Measurements from ENCODE around the gene EBP.

The EBP gene

DNA sequence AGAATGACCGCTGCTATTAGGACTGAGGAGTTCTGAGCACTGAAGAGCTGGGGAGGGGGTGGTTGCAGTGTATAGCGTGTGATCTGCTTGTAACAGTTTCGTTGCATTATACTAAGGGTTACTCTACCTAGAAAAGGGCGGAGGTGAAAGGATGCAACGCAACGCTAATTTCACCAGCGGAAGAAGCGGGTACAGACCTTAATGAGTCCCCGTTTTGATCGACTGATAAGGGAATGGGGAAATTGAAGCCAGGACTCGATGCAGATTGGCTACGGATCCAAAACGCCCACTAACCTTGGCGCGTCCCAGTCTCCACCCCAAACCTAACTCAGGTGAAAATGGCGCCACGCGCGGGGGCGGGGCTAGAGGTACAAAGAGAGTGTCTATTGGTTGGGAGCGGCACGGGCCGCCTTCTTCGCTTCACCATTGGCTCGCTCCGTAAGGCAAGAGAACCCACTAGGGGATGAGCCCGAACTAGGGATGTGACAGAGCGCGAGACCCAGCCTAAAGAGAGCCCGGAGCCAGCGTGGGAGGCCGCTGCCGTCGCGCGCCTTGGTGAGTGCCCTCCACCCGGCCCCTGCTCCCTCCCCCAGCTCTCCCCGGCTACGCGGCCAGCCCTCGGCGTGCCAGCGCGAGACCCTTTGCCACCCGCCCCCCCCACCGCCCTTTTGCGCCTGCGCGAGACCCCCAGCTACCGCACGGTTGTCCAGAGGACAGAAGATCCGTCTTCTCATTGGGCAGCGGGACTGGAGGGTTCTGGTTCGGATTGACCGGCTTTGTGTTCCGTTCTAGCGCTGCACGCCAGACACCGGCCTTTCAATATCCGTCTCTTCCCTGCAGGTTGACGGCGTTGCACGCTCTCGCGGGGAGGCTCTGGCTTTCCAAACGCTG lies at the start of gene EBP:
EBP (plus strand) TSS at position 456 of the 891 bp plus-strand sequence. CDS start 1,964 bp downstream, outside the sequence.
- DNase-seq (ENCODE audit: low spot score), result peak; percentile 90

- no peak for DNase-seq (ENCODE audit: low spot score)
Measured at GRCh38 chrX:48472225-48472624, 49.4 kb upstream of the EBP start.

DNA sequence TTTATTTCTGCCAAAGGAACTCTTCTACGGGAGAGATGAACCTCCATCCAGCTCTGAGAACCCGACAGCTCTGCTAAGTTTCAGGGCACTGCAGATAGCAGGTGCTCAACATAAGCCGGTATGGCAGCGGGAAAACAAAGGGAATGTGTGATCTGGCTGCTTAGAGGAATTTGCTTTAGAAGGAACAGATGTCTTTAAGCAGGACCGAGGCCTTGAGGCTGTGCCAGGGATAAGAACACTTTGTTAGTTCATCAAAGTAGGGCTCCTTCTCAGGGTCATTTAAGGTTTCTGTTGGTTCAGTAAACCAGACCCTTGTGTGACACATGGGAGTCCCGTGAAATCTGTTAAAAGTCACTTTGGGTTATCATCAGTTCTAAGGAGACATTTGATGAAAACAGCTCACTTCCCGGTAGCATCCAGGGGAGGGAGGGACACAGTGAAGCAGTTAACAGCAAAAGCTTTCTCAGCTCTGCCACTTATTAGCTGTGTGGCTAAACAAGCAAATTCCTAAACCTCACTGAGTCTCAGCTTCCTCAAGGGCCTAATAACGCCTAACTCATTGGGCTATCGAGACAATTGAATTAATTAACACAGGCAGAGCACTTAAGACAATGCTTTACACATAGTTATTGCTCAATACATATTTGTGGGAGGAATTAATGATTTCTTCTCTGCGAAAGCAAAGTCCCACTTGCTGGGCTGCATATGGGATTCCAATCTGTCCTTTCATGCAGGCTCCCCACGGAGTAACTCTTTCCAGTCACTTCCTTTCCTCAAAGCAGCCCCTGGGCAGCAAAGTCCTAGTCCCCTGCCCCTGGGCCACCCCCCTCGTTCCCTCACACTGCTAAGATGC lies 48.5 kb upstream of the EBP start:
- DNase-seq (ENCODE audit: low spot score), result no peak

DNA sequence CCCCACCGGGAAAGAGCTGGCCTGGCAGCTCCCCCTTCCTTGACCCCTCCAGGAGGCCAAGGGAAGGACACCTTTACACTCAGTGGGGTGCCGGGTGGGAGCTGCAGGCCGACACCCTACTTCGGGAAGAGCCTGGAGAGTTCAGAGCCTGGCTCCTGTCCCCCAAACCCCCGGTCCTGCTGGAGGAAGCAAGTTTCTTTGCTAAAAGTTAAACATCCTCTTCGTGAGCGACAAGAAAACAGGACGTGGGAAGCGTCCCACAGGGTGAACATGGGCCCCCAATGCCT lies 48.0 kb upstream of the EBP start:
- DNase-seq (ENCODE audit: low spot score), result no peak

DNA sequence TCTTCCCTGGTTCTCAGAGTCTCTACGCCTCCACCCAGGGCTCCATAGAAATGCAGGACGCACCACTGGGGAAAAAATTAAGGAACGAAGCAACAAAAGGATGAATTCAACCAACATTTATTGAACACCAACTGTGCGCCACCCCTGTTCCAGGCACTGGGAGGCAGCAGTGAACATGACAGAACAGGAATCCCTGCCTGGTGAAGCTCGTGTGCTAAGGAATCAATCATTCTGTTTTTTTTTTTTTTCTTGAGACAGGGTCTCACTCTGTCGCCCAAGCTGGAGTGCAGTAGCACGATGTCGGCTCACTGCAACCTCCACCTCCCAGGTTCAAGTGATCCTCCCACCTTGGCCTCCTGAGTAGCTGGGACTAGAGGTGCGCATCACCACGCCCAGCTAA lies 47.5 kb upstream of the EBP start:
- DNase-seq (ENCODE audit: low spot score), result peak; percentile 21

GRCh38 chrX:48474581-48474980 lies 47.0 kb upstream of the EBP start:
- no peak for DNase-seq (ENCODE audit: low spot score)

- DNase-seq (ENCODE audit: low spot score), result peak; percentile 14
Measured at GRCh38 chrX:48475296-48475695, 46.3 kb upstream of the EBP start.

- DNase-seq (ENCODE audit: low spot score), result peak; percentile 88
Measured at GRCh38 chrX:48475774-48476577, 45.6 kb upstream of the EBP start, which contains the start of gene FTSJ1. Gene FTSJ1, plus strand, starts transcription at chrX:48476199. Its CDS starts 1,849 bp downstream, at chrX:48478048.

DNA sequence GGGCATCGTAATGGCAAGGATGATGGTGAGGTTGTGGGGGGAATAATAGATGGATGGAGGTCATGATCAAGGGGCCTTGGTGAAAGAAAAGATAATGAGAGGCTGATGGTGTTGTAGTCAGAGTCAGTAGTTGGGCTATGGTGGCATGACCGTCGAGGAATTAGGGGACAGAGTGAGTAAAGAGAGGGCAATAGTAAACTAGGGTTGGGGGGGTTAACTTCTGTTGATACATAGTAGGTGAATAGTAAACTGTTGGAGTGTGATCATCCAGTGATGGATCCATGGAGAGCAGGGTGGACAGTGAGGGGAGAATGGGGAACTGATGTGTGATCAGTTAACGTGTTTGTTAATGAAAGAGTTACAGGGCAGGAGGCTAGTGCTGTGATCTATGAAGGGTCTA lies 44.7 kb upstream of the EBP start:
- no peak for DNase-seq (ENCODE audit: low spot score)

GRCh38 chrX:48477960-48478755 lies 43.5 kb upstream of the EBP start:
- DNase-seq (ENCODE audit: low spot score), result no peak

DNA sequence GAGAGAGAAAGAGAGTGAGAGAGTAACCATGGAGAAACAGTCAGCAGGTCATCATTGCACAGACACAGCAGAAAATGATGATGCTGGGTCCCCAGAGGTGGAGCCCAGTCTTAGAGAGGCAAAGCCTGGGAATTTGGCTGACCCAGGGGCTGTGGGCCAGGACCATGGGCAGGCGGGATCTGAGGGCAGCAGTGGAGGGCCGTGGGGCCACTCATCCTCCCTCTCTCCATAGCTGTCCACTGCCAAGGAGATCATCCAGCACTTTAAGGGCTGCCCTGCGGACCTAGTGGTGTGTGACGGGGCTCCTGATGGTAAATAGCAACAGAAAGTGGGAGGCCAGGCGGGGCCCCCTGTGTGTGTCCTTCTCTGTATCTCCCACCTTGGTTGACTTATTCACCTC lies 42.8 kb upstream of the EBP start:
- no peak for DNase-seq (ENCODE audit: low spot score)

DNA sequence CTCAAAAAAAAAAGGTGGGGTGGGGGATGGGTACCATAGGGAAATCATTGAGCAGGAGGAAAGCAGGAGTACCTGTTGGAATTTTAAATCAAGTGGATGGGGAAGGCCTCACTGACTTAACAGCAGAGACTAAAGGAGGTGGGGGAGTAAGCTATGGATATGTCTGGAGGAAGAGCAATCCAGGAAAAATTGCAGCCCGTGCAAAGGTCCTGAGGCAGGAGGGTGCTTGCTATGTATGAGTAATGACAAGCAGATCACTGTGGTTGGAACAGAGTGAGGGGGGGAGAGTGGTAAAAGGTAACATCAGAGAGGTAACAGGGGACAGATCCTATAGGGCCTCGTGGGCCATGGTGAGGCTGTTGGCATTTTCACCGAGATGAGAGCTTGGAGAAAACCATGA lies 41.5 kb upstream of the EBP start:
- no peak for DNase-seq (ENCODE audit: low spot score)

GRCh38 chrX:48480583-48480982 lies 41.0 kb upstream of the EBP start:
- no peak for DNase-seq (ENCODE audit: low spot score)

DNA sequence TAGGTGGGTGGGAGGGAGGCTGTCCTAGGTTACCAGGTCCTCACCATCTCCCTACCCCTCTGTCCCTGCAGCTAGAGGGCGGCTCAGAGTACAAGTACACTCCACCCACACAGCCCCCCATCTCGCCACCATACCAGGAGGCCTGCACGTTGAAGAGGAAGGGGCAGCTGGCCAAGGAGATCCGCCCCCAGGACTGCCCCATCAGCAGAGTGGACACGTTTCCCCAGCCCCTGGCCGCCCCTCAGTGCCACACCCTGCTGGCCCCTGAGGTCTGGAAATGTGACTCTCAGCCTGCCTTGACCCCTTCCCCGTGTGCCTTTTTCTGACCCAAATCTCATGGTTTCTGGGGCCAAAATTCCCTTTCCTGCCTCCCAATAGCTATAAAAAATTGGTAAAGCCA lies 39.1 kb upstream of the EBP start:
- no peak for DNase-seq (ENCODE audit: low spot score)

- DNase-seq (ENCODE audit: low spot score), result peak; percentile 96
Measured at GRCh38 chrX:48487362-48487798, 34.2 kb upstream of the EBP start.

DNA sequence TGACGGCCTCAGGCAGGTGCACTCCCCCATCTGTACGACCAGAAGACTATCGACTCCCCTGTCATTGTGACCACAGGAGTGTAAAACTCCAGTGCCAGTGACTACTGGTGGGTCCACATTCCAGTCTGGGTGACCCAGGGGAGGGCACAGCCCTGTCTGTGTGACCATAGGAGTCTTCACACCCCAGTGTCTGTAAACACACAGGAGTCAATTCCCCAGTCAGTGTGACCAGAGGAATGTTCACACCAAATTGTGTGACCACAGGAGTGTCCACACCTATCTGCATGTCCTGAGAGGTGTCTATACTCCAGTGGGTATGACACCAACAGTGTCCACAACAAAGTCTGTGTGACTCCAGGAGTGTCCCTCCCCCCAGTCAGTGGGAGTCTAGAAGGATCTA lies 33.6 kb upstream of the EBP start:
- DNase-seq (ENCODE audit: low spot score), result no peak

DNA sequence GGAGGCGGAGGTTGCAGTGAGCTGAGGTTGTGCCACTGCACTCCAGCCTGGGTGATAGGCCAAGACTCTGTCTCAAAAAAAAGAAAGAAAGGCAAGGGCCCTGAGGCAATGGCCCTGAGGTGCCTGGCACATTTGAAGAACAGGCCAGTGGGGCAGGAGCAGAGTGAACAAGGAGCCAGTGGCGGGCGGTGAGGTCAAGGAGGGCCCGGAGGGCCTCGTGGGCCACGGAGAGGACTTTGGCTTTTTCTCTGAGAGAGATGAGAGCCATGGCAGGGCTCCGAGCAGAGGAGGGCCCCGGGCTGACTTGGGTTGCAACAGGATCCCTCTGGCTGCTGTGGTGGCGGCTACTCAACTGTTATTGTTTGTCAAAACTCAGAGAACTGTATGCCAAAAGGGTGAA lies 32.3 kb upstream of the EBP start:
- DNase-seq (ENCODE audit: low spot score), result no peak

GRCh38 chrX:48489892-48490291 lies 31.7 kb upstream of the EBP start:
- DNase-seq (ENCODE audit: low spot score), result no peak

- peak; percentile 59 for DNase-seq (ENCODE audit: low spot score)
Measured at GRCh38 chrX:48490661-48491060, 30.9 kb upstream of the EBP start.

DNA sequence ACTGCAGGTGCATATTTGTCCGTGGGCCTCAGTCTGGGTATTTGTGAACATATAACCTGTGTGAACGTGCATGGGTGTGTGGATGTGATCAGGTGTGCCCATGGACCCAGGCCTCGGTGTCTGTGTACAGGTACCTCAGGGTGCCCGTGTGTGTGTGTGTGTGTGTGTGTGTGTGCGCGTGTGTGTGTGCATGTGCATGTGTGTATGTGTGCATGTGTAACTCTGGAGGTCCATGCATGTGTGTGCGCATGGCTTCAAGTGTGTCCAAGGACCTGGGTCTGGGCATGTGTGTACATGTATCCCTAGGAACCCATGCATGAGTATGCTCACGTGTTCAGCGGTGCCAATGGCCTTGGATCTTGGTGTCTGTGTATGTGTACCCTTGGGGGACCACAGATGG lies 29.8 kb upstream of the EBP start:
- DNase-seq (ENCODE audit: low spot score), result no peak

DNA sequence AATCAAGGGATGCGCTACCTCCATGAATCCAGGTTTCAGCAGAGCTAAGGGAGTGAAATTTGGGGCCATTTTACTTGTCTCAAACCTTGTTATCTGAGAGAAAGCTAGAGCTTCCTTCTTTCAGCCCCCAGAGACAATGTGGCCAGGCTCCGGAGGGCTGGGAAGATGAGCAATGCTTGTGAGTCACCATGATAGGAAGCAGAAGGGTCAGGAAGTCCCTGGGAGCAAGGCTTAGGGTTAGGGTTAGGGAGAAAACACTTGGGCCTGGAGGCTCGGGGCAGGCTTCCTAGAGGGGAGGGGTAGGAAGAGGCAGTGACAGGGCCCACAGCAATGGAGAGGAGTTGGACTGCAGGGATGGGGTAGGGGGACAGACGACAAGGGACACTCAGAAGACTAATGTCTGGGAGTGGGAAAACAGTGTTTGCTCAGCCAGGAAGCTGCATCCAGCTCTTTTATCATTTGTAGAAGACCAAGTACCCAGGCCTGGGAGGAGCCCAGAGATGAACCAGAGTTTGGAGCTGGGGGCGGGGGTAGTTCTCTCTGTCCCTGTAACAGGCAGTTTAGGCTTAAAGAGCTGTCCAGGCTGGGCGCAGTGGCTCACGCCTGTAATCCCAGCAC lies 29.2 kb upstream of the EBP start:
- peak; percentile 50 for DNase-seq (ENCODE audit: low spot score)

Measured in kidney tubule cell (primary cell).